ENCODE results near the gene PACS2.
"Not testable (repeated sequence)": the region's sequence is repeated elsewhere in the genome, so short reads cannot be mapped to it uniquely, and the experiment has no call there.

Gene PACS2

GRCh38 chr14:105290621-105291346 lies 23.8 kb upstream of the PACS2 start:
- DNase-seq: no peak

GRCh38 chr14:105292826-105293711 lies 21.5 kb upstream of the PACS2 start:
- DNase-seq: no peak

DNA sequence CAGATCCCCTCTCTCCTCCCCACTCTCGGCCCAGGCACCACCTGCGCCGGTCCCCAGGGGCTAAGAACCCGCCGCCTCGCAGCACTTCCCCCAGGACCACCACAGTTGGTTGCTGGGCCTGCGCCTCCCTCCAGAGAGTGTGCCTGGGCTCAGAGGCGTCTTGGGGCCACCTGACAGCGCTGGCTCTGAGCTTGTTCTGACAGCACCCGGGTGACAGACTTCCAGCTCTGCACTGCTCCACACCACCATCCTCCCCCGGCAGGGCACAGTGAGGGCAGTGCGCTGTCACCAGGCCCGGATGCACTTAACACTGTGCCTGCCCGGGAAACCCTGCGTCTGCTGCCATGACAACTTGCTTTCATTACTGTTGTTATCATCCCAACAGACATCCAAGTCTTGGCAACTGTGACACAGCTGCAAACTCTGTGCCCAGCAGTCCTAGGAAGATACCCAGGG lies 20.4 kb upstream of the PACS2 start:
- DNase-seq: no peak

DNA sequence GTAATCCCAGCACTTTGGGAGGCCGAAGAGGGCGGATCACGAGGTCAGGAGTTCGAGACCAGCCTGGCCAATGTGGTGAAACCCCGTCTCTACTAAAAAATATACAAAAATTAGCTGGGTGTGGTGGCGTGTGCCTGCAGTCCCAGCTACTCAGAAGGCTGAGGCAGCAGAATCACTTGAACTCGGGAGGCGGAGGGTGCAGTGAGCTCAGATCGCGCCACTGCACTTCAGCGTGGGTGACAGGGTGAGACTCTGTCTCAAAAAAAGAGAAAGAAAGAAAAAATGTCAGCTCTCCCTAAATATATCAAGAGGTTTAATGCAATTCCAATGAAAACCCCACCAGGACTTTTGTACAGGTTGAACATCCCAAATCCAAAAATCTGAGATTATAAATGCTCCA lies 17.2 kb upstream of the PACS2 start:
- DNase-seq: not testable (repeated sequence)

- DNase-seq: no peak
Observed at GRCh38 chr14:105299654-105300541, 14.7 kb upstream of the PACS2 start.

DNA sequence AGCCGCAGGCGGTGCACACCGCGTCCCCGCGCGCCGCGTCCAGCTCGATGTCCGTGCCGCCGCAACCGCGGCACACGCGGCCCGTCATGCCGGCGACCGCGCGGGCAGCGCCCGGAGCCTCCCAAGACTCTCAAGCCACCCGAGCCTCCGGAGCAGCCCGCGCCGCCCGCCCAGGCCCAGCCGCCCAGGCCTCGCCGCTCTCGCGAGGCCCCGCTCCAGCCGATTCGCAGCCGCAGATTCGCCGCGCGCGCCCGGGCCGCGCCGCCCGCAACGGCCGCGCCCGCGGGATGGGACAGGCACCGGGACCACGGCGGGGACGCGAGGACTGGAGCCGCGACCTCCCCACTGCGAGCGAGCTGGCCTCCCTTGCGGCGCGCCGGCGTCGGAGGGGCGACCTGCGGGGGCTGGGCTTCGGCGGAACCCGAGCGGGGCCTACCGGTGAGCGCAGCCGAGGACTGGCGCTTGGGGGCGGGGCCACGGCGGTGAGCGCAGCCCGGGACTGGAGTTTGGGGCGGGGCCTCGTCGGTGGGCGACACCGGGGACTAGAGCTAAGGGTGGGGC lies 13.9 kb upstream of the PACS2 start, which contains the start of gene BRF1:
Gene BRF1 (minus strand): TSS at position 460 of the 561 bp plus-strand sequence. CDS start 372 bp downstream, at position 88.
- DNase-seq: no peak

DNA sequence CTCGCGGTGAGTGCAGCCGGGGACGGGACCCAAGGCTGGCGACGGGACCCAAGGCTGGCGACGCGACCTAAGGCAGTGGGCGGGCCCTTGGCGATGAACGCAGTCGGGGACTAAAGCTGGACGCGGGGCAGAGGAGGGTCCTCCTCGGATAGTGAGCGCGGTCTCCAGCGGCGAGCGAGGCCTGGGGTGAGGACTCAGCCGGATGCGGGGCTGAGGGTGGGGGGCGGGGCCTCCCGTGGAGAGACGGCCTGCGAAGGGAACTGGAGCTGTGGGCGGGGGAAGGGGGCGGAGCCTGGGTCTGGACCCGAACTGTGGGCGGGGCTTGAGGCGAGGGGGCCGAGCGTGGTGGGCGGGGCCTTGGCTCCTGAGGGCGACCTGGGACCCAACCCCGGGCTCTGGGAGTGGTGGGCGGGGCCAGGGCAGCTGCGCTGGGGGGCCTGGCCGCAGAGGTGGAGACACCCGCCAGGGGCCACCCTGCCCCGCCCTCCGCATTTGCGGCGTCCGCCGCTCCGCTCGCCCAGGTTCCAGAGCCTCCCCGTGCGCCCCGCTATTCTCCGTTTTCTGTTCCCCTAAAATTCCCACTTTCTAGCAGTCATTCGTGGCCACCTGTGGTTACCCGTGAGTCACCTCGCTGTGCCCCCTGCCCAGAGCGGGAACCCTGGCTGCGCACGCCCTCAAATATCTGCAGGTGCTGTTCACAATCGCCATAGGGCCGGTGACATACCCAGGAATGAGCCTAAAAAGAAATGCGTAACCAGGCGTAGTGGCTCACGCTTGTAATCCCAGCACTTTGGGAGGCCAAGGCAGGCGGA lies 13.2 kb upstream of the PACS2 start:
- DNase-seq: peak; percentile 81

- not testable (repeated sequence) for DNase-seq
Observed at GRCh38 chr14:105301915-105302249, 12.7 kb upstream of the PACS2 start.

DNA sequence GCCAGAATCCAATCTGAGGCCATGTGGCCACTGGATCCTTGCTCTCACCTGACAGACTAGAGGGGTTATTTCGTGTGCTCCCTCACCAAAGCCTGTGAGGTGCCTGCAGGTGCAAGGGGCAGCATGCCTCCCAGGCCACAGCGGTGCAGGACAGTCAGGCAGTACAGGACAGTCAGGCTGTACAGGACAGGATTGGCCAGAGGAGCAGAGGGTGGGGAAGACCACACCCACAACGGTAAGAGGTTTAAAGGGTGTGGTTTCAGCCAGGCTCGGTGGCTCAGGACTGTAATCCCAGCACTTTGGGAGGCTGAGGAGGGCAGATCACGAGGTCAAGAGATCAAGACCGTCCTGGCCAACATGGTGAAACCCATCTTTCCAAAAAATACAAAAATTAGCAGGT lies 10.6 kb upstream of the PACS2 start:
- no peak for DNase-seq

DNA sequence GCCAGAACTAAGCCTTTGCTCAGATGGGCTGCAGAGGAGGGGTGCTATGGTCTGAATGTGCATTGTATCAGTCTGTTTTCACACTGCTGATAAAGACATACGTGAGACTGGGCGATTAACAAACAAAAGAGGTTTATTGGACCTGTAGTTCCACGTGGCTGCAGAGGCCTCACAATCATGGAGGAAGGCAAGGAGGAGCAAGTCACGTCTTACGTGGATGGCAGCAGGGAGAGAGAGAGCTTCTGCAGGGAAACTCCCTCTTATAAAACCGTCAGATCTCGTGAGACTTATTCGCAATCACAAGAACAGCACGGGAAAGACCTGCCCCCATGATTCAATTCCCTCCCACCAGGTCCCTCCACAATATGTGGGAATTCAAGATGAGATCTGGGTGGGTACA lies 10.0 kb upstream of the PACS2 start:
- no peak for DNase-seq

GRCh38 chr14:105305345-105305744 lies 9.2 kb upstream of the PACS2 start:
- DNase-seq: no peak

DNA sequence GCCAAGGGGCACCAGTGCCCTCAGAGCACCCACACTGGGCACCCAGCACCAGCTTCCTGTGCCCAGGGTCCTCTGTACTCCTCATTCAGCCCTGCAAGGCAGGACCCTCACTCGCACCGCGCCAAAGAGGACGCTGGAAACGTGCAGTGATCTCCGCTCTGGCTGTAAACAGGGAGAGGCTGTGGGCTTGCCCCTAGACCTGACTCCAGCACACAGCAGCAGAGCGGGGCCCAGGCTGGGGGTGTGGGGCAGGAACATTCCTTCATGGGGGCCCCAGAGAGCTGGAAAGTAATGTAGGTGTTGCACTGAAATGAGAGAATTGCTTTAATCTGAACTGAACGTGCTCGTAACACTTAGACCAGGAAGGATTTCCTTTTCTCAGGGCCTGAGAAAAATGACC lies 8.8 kb upstream of the PACS2 start:
- DNase-seq: no peak

GRCh38 chr14:105307052-105307727 lies 7.4 kb upstream of the PACS2 start:
- no peak for DNase-seq

GRCh38 chr14:105309371-105309770 lies 5.2 kb upstream of the PACS2 start:
- no peak for DNase-seq

DNA sequence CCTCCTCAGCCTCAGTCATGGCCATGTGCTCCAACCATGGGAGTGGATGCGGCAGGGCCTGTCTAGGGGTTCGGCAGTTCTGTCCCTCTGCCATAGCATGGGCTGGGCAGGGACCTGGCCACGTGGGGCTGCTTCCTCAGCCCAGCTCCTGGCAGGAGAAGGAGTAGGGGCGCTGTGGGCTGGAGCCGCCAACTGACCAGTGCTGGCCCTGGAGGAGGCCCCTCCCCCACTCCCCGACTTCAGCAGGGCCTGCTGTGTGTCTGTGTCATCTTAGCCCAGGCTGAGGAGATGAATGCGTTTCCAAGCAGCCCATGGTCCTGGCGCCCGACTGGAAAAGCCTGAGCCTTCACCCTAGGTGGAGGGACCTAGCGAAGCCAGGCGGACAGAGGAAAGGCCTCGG lies 2.7 kb upstream of the PACS2 start:
- DNase-seq: no peak

GRCh38 chr14:105312973-105313372 lies 1.6 kb upstream of the PACS2 start:
- no peak for DNase-seq

DNA sequence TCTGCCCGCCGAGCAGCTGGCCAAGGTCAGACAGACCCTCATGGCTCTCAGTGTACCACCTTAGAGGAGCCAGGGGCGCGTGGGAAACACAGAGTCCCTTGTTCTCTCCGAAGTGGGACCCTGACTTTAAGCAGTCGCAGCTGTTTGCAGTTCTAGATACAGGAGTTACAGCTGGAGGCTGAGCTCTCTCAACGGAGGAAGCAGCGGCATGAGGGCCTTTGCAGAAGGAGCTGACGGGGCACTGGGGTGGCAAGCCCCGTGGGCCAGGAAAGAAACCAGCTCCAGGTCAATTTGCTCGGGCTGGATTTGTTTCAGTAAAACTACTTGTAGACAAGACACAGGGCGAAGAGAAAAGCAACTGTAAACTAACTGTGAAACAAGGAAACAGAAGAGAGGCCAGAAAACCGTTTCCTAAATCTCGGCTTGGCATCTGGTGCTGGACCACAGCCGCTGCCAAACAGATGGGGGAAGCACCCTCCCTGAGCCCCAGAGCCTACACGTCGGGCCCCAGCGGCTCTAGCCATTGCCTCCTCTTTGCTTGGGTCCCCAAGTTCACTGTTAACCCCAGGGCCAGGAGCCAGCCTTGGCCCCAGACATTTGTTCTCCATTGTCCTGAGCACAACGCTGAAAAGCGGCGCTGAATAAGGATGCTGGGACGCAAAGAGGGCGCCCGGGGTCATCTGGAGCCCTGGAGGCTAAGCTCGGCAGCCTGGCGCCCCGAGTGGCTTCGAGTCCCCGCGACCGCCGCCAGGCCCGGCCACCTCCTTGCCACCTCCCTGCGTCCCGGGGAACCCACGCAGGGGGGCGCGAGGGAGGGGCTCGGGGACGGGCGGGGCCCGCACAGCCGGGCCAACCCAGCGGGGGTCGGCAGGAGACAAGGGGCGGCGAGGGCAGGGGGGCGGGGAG lies 914 bp upstream of the PACS2 start:
- DNase-seq: no peak

GRCh38 chr14:105315211-105315721 lies 718 bp downstream of the PACS2 start:
- DNase-seq: no peak

DNA sequence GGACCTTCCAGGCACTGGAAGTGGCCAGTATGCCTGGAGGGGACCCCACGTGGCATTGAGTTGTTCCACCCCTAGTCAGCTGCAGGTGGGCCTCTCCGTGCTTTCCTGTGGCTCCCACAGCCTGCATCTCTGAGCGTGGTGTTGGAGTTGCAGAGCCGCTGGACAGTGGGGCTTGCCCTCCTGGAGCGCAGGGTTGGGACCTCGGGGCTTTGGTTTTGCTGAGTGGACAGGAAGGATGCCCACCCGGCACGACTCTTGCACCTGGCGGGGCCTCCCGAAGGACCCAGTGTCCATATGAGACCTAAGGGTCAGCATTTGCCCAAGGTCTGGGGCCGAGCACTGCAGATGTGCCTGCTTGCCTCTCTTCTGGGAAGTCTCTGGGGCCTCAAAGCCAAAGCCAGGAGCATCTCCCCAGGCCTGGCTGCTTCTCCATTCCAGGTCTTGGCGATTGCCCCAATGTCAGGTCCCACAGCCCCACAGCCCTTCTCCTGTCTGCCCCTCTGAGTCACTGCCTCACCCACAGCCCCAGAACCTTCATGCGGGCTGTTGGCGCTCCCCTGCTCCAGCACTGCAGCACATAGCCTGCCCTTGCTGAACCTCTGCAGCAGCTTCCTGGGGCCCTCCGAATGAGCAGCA lies 1.5 kb downstream of the PACS2 start:
- DNase-seq: no peak

DNA sequence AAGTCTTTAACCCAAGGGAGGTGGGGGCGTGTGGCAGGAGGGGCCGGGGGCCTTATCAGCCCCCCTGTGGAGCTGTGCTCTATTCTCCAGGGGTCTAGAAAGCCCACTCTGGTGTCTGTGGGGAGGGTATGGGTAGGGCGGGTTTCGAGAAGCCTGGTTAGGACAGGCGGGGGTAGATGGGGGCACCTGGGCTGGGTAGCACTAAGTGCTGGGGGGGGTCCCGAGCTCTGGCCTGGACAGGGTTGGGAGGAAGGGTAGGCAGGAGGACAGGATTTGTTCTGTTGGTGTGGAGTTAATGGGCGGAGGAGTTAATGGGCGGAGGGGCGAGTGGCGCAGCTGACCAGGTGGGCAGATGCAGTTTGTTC lies 2.0 kb downstream of the PACS2 start:
- DNase-seq: no peak
